ELR (cell line): ENCODE measurements around the gene SEMA3D.

ENCODE experiments used
- DNase-seq: peaks from one replicate; pipeline ENCODE4 v3.0.0-alpha.2; 2015; ENCODE audit warnings: low read depth

The SEMA3D gene

DNA sequence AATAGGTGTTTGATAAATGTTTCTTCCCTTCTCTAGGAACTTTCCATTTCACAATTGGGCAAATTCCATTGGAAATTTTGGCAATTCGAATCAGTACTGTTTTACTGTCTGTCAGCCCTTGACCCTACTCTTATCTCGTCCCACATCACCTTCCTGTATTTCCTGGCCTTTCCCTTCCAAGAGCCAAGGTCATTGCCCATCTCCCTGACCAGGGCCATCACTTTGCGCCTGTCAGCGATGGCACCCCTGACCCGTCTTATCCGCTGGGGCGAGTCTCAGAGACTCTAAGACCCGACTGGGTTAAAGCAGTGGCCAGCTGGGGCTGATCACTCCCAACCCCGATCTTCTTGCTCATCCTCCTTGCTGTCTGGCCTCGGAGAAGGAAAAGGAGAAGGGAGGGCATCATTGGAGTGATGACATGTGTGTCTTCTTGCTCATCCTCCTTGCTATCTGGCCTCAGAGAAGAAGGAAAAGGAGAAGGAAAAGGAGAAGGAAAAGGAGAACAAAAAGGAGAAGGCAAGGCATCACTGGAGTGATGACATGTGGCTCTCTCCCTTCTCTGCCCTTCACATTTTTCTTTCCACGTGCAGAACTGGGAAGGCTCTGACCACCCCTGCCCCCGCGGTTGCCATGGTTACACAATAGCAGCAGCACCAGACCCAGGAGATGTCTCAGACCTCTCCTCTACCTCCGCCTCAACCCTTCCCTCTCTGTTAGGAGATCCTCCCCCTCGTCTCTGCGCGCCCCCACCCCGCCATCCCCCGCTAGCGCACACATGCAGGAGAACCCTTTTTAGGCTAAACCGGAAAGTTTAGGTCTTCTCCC is 2.0 kb downstream of the SEMA3D start:
- DNase-seq = peak; percentile 66

GRCh38 chr7:85183296-85183695 is 3.6 kb downstream of the SEMA3D start:
- DNase-seq = no peak

GRCh38 chr7:85178531-85179298 is 8.1 kb downstream of the SEMA3D start:
- DNase-seq = no peak

- no peak for DNase-seq
These were observed 9.5 kb downstream of the SEMA3D start for GRCh38 chr7:85177316-85177715.

DNA sequence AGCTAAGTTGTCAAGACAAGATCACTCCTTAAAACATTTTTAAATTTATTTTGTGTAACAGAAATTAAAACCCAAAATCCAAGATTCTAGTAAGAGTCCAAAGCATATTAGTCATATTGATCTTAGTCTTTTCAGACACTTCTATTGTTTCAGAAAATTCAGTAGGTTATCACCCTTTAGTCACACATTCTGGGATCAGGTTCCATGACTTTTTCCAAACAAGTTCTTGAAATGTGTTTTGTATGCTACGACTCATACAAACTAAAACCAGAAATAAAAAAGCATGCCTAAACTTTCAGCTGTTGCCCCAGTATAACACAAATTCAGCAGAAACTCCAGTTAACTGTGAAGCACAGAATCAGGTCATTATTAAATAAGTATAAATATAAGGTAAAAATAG is 10.7 kb downstream of the SEMA3D start:
- DNase-seq = peak; percentile 61

DNA sequence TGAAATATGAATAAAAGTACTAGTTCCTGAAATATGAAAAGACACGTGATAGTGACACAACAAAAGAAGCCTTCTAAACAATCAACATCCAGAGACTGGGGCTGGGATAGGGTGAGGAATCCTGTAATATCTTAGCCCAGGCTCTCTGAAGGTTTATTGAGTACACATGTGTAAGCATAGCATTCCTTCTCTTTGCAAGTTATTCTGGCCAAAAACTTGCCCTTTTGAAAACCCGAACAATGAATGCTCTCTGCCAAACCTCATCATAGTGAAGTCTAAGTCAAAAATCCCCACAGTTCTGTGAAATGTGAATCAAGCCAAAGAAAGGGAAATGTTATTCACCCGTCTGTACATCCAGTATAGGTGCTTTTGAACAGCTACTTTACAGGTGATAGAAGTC is 11.6 kb downstream of the SEMA3D start:
- DNase-seq = no peak

DNA sequence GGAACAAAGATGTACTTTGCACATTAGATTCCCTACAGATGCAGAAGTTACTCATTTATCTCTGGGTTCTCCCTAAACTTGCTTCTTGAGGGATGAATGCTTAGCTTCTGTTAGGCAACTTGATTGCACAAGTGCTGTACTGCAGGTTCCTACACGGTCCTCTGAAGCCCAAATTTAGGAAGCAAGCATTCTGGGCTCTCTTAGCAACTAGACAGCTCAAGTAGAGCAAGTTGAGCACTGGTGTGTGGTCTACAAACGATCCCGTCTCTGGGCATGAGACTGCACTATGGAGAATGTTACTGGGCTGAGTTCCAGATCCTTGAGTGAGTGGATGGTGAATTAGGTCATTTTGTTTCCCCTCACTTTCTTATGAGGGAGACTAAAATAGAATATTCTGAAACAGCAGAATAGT is 14.3 kb downstream of the SEMA3D start:
- peak; percentile 73 for DNase-seq

GRCh38 chr7:85167636-85168035 is 19.2 kb downstream of the SEMA3D start:
- no peak for DNase-seq

DNA sequence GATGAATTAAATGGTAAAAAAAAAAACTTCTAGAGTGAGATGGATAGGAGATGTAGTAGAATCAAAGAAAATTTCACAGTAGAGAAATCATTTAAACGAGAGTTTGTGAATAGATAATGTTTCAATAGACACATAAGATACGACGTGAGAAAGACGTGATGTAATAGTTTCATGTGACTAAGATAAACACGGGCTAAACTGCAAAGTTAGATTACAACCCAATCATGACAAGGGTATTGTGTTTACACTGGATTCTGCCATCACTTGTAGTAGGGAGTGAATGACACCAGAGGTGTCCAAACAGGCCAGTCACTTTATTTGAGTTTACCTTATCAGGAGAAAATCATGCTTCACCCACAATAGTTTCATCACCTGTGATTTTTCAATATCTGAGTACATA is 21.6 kb downstream of the SEMA3D start:
- DNase-seq = no peak

DNA sequence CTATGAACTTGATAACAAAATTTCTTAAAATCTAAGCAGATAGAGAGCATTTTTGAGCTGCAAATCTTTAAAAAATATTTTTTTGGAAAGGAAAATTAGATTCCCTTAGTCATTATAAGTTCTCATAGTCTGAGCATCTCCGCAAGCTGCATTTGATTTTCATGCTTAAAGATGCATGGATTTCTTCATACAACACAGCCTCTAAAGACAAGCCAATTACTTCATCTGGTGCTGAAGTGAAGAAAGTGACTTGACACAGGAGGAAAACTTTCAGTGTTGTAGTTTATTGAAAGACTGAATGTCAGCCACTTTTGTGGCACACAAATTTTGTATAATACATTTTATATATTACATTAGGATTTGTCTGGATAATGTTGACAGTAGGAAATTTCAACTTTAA is 22.5 kb downstream of the SEMA3D start:
- no peak for DNase-seq

DNA sequence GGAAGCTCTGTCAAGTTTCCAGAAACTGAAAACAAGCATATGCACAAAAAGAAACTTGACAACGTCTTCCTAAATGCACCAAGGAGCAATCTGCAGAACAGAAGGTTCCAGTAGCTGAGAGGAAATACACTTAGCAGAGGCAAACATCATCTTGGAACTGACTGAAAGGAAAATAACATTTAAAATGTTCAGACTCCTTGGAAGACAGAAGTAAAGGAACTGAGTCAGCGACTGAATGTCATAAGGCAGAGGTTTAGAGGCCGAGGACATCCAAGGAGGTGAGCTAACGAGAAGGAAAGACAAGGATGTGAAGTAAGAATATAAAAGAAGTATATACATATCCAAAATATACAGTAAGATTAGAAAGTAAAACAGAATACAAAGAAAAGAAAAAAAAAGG is 24.1 kb downstream of the SEMA3D start:
- peak; percentile 65 for DNase-seq

DNA sequence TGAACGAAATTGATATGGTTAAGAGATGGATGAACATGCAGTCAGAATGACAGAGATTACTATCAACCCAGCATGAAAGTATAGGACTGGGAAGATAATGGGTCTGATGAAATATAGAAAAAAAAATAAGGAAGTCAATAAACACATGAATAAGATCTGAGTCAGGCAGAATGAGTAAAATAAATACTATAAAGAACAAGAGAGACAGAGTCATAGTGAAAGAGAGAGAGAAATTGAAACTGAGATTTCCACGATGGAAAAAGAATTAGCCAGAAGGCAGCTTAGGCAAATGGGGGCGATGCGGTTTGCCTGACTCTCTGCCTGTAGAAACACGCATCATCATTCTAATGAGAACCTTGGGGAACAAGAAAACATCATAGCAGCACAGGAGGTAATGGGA is 26.6 kb downstream of the SEMA3D start:
- DNase-seq = peak; percentile 88

- DNase-seq = no peak
These were observed 27.9 kb downstream of the SEMA3D start for GRCh38 chr7:85159003-85159402.

- no peak for DNase-seq
These were observed 30.1 kb downstream of the SEMA3D start for GRCh38 chr7:85156661-85157208.

GRCh38 chr7:85154282-85154937 is 32.4 kb downstream of the SEMA3D start:
- DNase-seq = peak; percentile 50

DNA sequence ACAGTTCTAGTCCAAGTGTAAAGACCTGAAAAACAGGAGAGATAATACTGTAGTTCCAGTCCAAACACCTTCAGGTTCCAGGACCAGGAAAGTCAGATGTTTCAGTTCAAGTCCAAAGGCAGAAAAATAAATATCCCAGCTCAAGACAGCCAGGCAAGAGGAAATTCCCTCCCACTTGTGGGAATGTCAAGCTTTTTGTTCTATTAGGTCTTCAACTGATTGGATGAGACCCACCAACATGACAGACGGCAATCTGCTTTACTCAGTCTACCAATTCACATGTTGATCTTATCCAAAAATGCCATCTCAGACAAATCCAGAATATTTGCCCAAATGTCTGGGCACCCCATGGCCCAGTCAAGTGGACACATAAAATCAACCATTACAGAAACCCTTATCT is 33.1 kb downstream of the SEMA3D start:
- no peak for DNase-seq

DNA sequence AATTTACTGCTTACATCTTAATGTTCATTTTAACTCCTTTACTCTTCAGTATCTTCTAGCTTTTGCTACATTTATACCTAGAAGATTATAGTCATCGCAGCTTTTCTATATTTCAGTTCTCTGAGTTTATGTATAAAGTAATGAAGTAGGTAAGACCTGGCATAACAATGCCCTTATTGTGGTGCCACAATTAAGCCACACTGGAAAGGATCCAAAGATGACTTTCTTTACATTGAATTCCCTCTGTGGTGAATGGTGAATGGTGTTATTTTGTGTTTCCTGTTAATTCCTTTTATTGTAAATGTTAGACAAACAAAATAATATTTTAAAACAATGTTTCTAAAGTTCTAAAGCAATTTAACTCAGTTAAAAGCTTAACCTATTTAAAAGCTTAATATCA is 36.2 kb downstream of the SEMA3D start:
- DNase-seq = no peak

DNA sequence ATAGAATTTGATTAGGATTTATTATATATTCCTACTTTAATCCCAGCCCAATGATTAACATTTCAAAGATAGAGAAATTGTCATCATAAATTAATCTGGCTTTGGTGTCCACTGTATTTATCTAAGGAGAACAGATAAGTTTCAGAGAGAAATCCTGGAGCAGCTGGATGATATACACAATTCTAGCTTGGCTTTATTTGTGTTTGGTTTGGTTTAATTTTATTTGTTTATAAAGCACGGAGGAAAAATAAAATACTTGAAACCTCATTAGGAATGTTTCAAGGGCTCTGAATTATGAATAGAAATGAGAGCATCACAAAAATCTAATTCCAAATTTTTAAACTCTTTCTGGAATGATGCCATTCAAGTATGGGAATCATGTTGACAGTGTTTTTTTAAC is 42.1 kb downstream of the SEMA3D start:
- no peak for DNase-seq

DNA sequence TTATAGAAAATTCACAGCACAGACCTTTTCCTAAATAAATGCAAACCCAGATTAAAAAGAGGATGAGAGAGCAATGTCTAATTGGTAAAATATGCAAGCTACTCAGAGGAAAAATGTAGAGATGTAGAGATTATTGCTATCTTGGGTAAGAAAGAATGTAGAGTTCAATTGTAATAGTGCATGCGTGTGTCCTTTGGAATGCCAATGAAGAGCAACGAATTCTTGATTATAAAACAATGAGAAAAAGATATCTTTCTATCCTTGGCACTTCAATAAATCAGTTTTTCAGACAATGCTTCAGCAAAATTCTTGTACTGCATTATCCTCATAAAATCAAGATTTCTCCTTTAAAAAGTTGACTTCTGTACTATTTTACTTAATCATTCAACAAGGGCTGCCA is 50.9 kb downstream of the SEMA3D start:
- peak; percentile 93 for DNase-seq

DNA sequence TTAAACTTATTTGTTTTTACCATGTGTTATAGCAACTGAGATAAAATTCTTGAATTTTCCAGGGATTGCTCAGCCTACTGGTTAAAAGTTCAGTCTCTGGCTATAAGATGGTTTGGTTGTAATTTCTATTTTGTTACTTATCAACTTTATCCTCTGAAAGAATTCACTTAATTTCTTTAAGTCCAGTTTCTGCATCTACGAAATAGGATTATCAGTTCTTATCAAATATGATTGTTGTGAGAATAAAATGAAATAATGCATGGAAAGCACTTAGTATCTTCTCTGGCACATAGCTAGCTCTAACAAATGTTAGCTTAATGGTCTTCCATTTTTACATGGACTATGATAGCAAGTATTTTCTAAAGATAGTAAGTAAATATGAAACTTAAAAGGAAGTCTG is 53.3 kb downstream of the SEMA3D start:
- DNase-seq = no peak

- DNase-seq = no peak
These were observed 53.9 kb downstream of the SEMA3D start for GRCh38 chr7:85133006-85133405.

DNA sequence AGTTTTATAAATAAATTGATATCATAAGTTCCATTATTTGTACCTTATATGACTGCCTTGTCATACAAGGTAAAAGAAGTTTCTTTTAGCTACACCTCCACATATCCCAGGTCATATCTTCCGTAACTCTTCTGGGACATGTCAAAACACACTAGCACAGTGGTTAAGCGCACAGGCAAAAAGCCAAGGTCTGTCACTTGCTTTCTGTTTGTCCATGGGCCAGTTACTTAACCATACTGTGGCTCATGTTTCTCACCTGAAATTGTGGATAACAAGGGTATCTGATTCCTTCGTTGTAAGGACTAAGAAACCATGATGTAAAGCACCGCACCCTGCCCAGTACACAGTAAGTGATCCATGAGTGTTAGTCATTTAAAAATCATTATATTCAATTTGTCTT is 56.2 kb downstream of the SEMA3D start:
- DNase-seq = no peak

DNA sequence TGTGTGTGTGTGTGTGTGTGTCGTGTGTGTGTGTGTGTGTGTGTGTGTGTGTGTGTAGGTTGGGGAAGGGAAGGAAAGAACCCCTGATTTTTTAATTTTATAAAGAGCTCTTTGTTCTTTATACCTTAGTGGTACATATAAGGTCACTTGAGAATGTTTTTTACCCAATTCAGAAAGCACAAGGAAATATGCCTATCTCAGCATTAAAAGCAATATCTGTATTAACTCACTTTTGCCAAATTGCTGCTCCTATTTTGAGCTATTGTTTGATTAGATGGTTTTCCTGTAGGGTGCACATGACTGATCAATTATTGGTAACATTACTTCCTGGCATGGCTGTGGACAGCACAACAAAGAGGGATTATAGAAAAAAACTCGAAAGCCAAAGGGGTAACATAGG is 60.5 kb downstream of the SEMA3D start:
- DNase-seq = no peak
